Measurements from ENCODE around the gene LAPTM4A. TPM values are rescaled to one million over a fixed set of nuclear protein-coding genes. Genes with fewer than 3 reads are reported as not detected.

Gene LAPTM4A
- total RNA-seq, 1 donor from 2014 or later = 300 TPM

DNA sequence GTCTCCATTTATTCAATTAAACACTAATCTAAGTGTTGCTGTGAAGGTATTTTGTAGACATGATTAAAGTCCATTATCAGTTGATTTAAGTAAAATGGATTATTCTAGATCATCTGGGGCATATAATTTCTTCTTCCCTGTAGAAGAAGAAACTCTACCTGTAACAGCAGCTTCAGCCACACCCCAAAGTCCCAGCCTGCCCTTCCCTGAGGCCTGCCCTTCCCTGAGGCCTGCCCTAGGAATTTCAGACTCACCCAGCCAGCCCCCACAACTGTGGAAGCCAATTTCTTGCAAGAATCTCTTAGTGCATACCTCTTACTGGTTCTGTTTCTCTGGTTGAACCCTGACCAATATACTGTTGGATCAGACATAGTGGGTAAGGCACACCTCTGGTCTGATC is 13.4 kb upstream of the LAPTM4A start:
- H3K4me3 ChIP-seq (ENCODE audit: insufficient read depth, low read depth, low read length) = no peak overlapping the region
- peaks cover 26% of the 10 kb centered on the region for H3K4me1 Mint-ChIP-seq (ENCODE audit: low read depth, unreplicated experiment)

DNA sequence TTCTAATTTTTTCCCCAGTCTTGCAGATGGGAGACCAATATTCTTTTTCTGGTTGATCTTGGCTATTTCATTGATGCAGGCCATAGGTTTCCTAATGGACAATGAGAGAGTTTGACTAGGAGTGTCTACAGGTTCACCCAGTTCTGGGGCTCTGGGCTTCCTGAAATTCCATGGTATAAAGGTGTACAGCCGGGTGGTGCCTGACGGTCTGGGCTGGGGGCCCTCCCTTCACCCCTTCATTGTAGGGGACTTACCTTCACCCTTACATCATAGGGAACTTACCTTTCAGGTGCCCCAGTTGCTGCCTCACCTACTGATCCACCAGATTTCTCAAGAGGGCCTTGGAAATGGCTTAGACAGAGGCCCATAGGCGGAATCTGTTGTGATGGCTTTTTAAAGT is 13.0 kb upstream of the LAPTM4A start:
- Histone ChIP-seq H3K9ac (ENCODE audit: low read length) (no peak overlapping the region), H3K4me2 (ENCODE audit: low read length) (no peak overlapping the region), H3K36me3 (ENCODE audit: insufficient read depth, low read length) (no peaks in the 10 kb centered on the region), H2AFZ (ENCODE audit: low read depth, low read length) (no peak overlapping the region), H3K27me3 (ENCODE audit: insufficient read depth, low read length) (no peaks in the 10 kb centered on the region), H4K20me1 (ENCODE audit: insufficient read depth, low read length) (no peaks in the 10 kb centered on the region), H3K4me1 (ENCODE audit: insufficient read depth, low read length) (peaks cover 28% of the 10 kb centered on the region), H3K4me3 (ENCODE audit: insufficient read depth, low read depth, low read length) (no peak overlapping the region), H3K79me2 (ENCODE audit: insufficient read depth, low read length) (no peaks in the 10 kb centered on the region), H3K9me3 (ENCODE audit: insufficient read depth, low read depth, low read length) (no peaks in the 10 kb centered on the region), H3K27ac (ENCODE audit: low read depth, low read length) (no peak overlapping the region)
- no peak for FAIRE-seq
- H3K36me3 Mint-ChIP-seq (ENCODE audit: low read depth, unreplicated experiment) = peaks cover 3% of the 10 kb centered on the region
- no peak overlapping the region for H3K4me3 Mint-ChIP-seq (ENCODE audit: unreplicated experiment)
- no peaks in the 10 kb centered on the region for H3K27me3 Mint-ChIP-seq (ENCODE audit: low read depth, unreplicated experiment)
- TF ChIP-seq, protein P1, sequence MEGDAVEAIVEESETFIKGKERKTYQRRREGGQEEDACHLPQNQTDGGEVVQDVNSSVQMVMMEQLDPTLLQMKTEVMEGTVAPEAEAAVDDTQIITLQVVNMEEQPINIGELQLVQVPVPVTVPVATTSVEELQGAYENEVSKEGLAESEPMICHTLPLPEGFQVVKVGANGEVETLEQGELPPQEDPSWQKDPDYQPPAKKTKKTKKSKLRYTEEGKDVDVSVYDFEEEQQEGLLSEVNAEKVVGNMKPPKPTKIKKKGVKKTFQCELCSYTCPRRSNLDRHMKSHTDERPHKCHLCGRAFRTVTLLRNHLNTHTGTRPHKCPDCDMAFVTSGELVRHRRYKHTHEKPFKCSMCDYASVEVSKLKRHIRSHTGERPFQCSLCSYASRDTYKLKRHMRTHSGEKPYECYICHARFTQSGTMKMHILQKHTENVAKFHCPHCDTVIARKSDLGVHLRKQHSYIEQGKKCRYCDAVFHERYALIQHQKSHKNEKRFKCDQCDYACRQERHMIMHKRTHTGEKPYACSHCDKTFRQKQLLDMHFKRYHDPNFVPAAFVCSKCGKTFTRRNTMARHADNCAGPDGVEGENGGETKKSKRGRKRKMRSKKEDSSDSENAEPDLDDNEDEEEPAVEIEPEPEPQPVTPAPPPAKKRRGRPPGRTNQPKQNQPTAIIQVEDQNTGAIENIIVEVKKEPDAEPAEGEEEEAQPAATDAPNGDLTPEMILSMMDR (IDR thresholded peaks at IDR 0.05; ENCODE audit: insufficient read depth, low read depth, low read length) = no peak
- no peak for TF ChIP-seq EZH2 (IDR thresholded peaks at IDR 0.05; ENCODE audit: insufficient read depth, low read length)
- peaks cover 26% of the 10 kb centered on the region for H3K4me1 Mint-ChIP-seq (ENCODE audit: low read depth, unreplicated experiment)
- no peak overlapping the region for H3K27ac Mint-ChIP-seq (ENCODE audit: unreplicated experiment)
- DNase-seq (ENCODE audit: low read depth) = no peak
- peaks cover 5% of the 10 kb centered on the region for H3K9me3 Mint-ChIP-seq (ENCODE audit: unreplicated experiment)

More for the DNA sequence above, 13.4 kb upstream of the LAPTM4A start:
- peaks cover 28% of the 10 kb centered on the region for H3K4me1 ChIP-seq (ENCODE audit: insufficient read depth, low read length)
- TF ChIP-seq EZH2 (IDR thresholded peaks at IDR 0.05; ENCODE audit: insufficient read depth, low read length) = no peak
- TF ChIP-seq, protein P1 (IDR thresholded peaks at IDR 0.05; ENCODE audit: insufficient read depth, low read depth, low read length) = no peak
- H3K4me2 ChIP-seq (ENCODE audit: low read length) = no peak overlapping the region
- H3K9ac ChIP-seq (ENCODE audit: low read length) = no peak overlapping the region
- FAIRE-seq = no peak
- Mint-ChIP-seq H3K36me3 (ENCODE audit: low read depth, unreplicated experiment) (peaks cover 3% of the 10 kb centered on the region), H3K27ac (ENCODE audit: unreplicated experiment) (no peak overlapping the region), H3K4me3 (ENCODE audit: unreplicated experiment) (no peak overlapping the region), H3K9me3 (ENCODE audit: unreplicated experiment) (peaks cover 5% of the 10 kb centered on the region), H3K27me3 (ENCODE audit: low read depth, unreplicated experiment) (no peaks in the 10 kb centered on the region)
- no peak overlapping the region for H2AFZ ChIP-seq (ENCODE audit: low read depth, low read length)
- no peaks in the 10 kb centered on the region for H3K9me3 ChIP-seq (ENCODE audit: insufficient read depth, low read depth, low read length)
- H4K20me1 ChIP-seq (ENCODE audit: insufficient read depth, low read length) = no peaks in the 10 kb centered on the region
- no peak for DNase-seq (ENCODE audit: low read depth)
- H3K36me3 ChIP-seq (ENCODE audit: insufficient read depth, low read length) = no peaks in the 10 kb centered on the region
- no peaks in the 10 kb centered on the region for H3K79me2 ChIP-seq (ENCODE audit: insufficient read depth, low read length)
- no peak overlapping the region for H3K27ac ChIP-seq (ENCODE audit: low read depth, low read length)
- H3K27me3 ChIP-seq (ENCODE audit: insufficient read depth, low read length) = no peaks in the 10 kb centered on the region

- DNase-seq (ENCODE audit: low read depth) (peak; percentile 95), FAIRE-seq (no peak)
- Mint-ChIP-seq H3K36me3 (ENCODE audit: low read depth, unreplicated experiment) (peaks cover 3% of the 10 kb centered on the region), H3K27ac (ENCODE audit: unreplicated experiment) (peak overlapping the region; percentile 90), H3K4me1 (ENCODE audit: low read depth, unreplicated experiment) (peaks cover 19% of the 10 kb centered on the region), H3K9me3 (ENCODE audit: unreplicated experiment) (peaks cover 5% of the 10 kb centered on the region), H3K27me3 (ENCODE audit: low read depth, unreplicated experiment) (no peaks in the 10 kb centered on the region), H3K4me3 (ENCODE audit: unreplicated experiment) (no peak overlapping the region)
- no peak overlapping the region for H2AFZ ChIP-seq (ENCODE audit: low read depth, low read length)
- peak overlapping the region; percentile 36 for H3K4me2 ChIP-seq (ENCODE audit: low read length)
- no peaks in the 10 kb centered on the region for H3K27me3 ChIP-seq (ENCODE audit: insufficient read depth, low read length)
- no peaks in the 10 kb centered on the region for H3K36me3 ChIP-seq (ENCODE audit: insufficient read depth, low read length)
- H3K27ac ChIP-seq (ENCODE audit: low read depth, low read length) = peak overlapping the region; percentile 72
- no peaks in the 10 kb centered on the region for H3K79me2 ChIP-seq (ENCODE audit: insufficient read depth, low read length)
- no peaks in the 10 kb centered on the region for H4K20me1 ChIP-seq (ENCODE audit: insufficient read depth, low read length)
- no peak overlapping the region for H3K4me3 ChIP-seq (ENCODE audit: insufficient read depth, low read depth, low read length)
- no peak for TF ChIP-seq EZH2 (IDR thresholded peaks at IDR 0.05; ENCODE audit: insufficient read depth, low read length)
- TF ChIP-seq, protein P1 (IDR thresholded peaks at IDR 0.05; ENCODE audit: insufficient read depth, low read depth, low read length) = no peak
- H3K4me1 ChIP-seq (ENCODE audit: insufficient read depth, low read length) = peaks cover 20% of the 10 kb centered on the region
- H3K9ac ChIP-seq (ENCODE audit: low read length) = peak overlapping the region; percentile 29
- no peaks in the 10 kb centered on the region for H3K9me3 ChIP-seq (ENCODE audit: insufficient read depth, low read depth, low read length)
These were observed 11.5 kb upstream of the LAPTM4A start for GRCh38 chr2:20062615-20063545.
